Lower lobe of right lung (tissue), 2 donors: ENCODE data around the gene SH3BGRL2. TPM values are rescaled to one million over a fixed set of nuclear protein-coding genes. Genes with fewer than 3 reads are reported as not detected.
A peak's percentile ranks its signal among the peaks of the same experiment; 100 is the strongest.
"Not testable (repeated sequence)": the region's sequence is repeated elsewhere in the genome, so short reads cannot be mapped to it uniquely, and the experiment has no call there.

Source experiments
- ATAC-seq, 2 donors: fragments of 200-7000 bp; cut with Tn5 transposase; one replicate each; pipeline ENCODE4 v1.9.1; 2020 to 2022; ENCODE audit warnings: mild to moderate bottlenecking in 2 of 2, moderate library complexity in 2 of 2
- DNase-seq: peaks from one replicate; pipeline ENCODE4 v3.0.0-alpha.2; 2020
- H3K27ac ChIP-seq: fragments of 200-600 bp; one replicate; pipeline ENCODE4 v1.8.0; 2022
- H3K27me3 ChIP-seq: fragments of 200-600 bp; one replicate; pipeline ENCODE4 v1.8.0; 2022; ENCODE audit warnings: low read depth
- H3K36me3 ChIP-seq: fragments of 200-600 bp; one replicate; pipeline ENCODE4 v1.8.0; 2022; ENCODE audit warnings: mild to moderate bottlenecking
- H3K4me1 ChIP-seq: fragments of 200-600 bp; one replicate; pipeline ENCODE4 v1.8.0; 2022
- H3K4me3 ChIP-seq: fragments of 200-600 bp; one replicate; pipeline ENCODE4 v1.8.0; 2022; ENCODE audit warnings: mild to moderate bottlenecking
- H3K9me3 ChIP-seq: fragments of 200-600 bp; one replicate; pipeline ENCODE4 v1.8.0; 2022
- CTCF ChIP-seq: fragments of 200-600 bp; IDR thresholded peaks from one replicate; pipeline ENCODE4 v1.8.0; 2022; ENCODE audit warnings: antibody characterized with exemption, mild to moderate bottlenecking
- intact Hi-C: fragments of 100-400 bp; cut with DNase I; formaldehyde crosslinking; loops from one replicate; pipeline ENCODE4 v1.11.0; 2022
- total RNA-seq: library from RNA; stranded (reverse); fragmentation: NEBNext Ultra II Directional; extraction: Animal tissue kit (Norgen Biotek cat#: 25700); gene quantifications from one replicate; pipeline ENCODE4 v1.2.1, GENCODE V29; 2021
- donor health status: DM: no; HTN: yes; CAD: no; lungs with severe emphysema.

SH3BGRL2 gene
- total RNA-seq, 1 donor from 2014 or later, result 28.9 TPM

DNA sequence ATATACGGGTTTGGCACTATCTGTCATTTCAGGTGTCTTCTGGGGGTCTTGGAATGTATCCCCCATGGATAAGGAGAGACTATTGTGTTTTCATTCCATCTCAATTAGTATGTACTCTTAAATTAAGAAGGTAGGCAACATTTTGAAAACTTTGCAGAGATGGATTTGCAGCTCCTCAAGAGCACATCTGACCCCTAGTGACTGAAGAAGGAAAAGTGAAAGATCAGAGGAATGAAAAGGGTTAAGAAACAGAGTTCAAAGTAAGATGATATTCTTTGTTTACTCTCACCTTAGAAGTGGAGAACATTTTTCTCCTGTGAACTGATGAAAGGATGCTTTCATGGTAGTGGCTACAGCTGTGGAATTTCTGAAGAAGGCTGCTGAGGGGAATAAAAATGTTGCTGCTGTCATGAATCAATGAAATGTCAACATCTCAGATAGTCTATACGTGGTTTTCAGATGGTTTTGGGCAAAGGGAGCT, 41.5 kb downstream of the SH3BGRL2 start:
- Histone ChIP-seq H3K36me3 (no peaks in the 10 kb centered on the region), H3K27me3 (no peaks in the 10 kb centered on the region), H3K4me1 (peaks cover 21% of the 10 kb centered on the region), H3K9me3 (no peaks in the 10 kb centered on the region), H3K27ac (peak overlapping the region; percentile 75), H3K4me3 (no peak overlapping the region)
- TF ChIP-seq CTCF, result peak; percentile 48
- no peak for DNase-seq
- intact Hi-C loops, result no loop called here
- peak in 1 of 2 donors; percentile 30 for ATAC-seq

DNA sequence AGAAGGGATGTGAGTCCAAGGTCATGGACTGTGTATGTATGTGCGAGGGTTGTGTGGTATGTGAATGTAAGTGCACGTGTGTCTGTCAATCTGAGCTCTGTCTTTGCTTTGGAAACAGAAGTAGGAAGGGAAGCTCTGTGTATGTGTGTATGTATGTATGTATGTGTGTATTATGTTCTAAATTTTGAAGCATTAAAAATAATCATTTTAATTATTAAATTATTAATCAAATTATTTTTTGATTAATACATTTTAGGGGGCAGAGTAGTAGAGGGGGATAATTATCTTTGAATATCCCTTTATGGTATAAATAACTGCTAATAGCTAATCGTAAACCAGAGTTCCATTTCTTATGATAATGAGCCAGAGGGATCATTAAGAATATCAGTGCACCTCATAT, 42.8 kb downstream of the SH3BGRL2 start:
- no peak overlapping the region for H3K27ac ChIP-seq
- no peak for TF ChIP-seq CTCF
- H3K27me3 ChIP-seq, result no peaks in the 10 kb centered on the region
- intact Hi-C loops, result no loop called here
- no peaks in the 10 kb centered on the region for H3K36me3 ChIP-seq
- H3K4me1 ChIP-seq, result peaks cover 21% of the 10 kb centered on the region
- no peak overlapping the region for H3K4me3 ChIP-seq
- H3K9me3 ChIP-seq, result no peaks in the 10 kb centered on the region
- ATAC-seq (no peak), DNase-seq (no peak)

GRCh38 chr6:79676785-79677736, 45.9 kb downstream of the SH3BGRL2 start:
- Histone ChIP-seq H3K27ac (no peak overlapping the region), H3K4me1 (peaks cover 4% of the 10 kb centered on the region), H3K27me3 (no peaks in the 10 kb centered on the region), H3K36me3 (no peaks in the 10 kb centered on the region), H3K4me3 (no peak overlapping the region), H3K9me3 (no peaks in the 10 kb centered on the region)
- intact Hi-C loops, result no loop called here
- ATAC-seq (peak; percentile 23 to 43), DNase-seq (no peak)
- no peak for TF ChIP-seq CTCF

DNA sequence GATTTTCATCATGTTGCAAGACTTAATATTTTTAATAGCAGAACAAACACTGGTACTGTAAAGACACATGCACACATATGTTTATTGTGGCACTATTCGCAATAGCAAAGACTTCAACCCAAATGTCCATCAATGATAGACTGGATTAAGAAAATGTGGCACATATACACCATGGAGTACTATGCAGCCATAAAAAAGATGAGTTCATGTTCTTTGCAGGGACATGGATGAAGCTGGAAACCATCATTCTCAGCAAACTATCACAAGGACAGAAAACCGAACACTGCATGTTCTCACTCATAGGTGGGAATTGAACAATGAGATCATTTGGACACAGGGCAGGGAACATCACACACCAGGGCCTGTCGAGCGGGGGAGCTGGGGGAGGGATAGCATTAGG, 51.6 kb downstream of the SH3BGRL2 start:
- H3K36me3 ChIP-seq, intact Hi-C loops, H3K4me3 ChIP-seq, H3K27me3 ChIP-seq, H3K9me3 ChIP-seq, ATAC-seq, H3K27ac ChIP-seq, DNase-seq: not testable (repeated sequence)
- peaks cover 18% of the 10 kb centered on the region for H3K4me1 ChIP-seq

DNA sequence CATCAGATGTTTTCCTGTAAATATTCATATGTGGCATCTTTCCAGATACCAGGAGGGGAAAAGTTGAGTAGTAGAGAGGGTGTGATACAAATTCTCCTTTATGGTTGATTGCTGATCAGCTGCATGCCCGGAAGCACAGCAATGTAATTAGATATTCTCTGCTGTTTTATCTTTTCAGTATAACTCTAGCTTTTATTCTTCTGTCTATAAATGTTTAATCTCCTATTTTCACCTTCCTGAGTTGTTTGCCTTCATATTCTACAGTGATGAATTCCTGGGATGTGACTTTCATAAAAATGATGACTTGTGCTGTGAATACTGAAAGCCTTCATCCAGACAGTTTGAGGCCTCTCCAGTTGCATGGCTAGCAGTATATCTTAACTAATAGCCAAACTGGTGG, 53.7 kb downstream of the SH3BGRL2 start:
- H3K27ac ChIP-seq, result no peak overlapping the region
- no peaks in the 10 kb centered on the region for H3K27me3 ChIP-seq
- TF ChIP-seq CTCF, result no peak
- H3K4me1 ChIP-seq, result peaks cover 27% of the 10 kb centered on the region
- no peaks in the 10 kb centered on the region for H3K36me3 ChIP-seq
- H3K4me3 ChIP-seq, result no peak overlapping the region
- intact Hi-C loops, result no loop called here
- no peaks in the 10 kb centered on the region for H3K9me3 ChIP-seq
- DNase-seq, result no peak
- no peak for ATAC-seq

- peak overlapping the region; percentile 33 for H3K27ac ChIP-seq
Measured at GRCh38 chr6:79686707-79687309, 55.7 kb downstream of the SH3BGRL2 start.

More at GRCh38 chr6:79686707-79687309, 55.7 kb downstream of the SH3BGRL2 start:
- peaks cover 27% of the 10 kb centered on the region for H3K4me1 ChIP-seq
- intact Hi-C loops, result no loop called here
- ATAC-seq (peak; percentile 29 to 52), DNase-seq (no peak)
- H3K36me3 ChIP-seq, result no peaks in the 10 kb centered on the region
- no peak for TF ChIP-seq CTCF
- no peaks in the 10 kb centered on the region for H3K9me3 ChIP-seq
- H3K4me3 ChIP-seq, result no peak overlapping the region
- H3K27me3 ChIP-seq, result no peaks in the 10 kb centered on the region
